ENCODE data around the gene USP46. TPM values are rescaled to one million over a fixed set of nuclear protein-coding genes. Genes with fewer than 3 reads are reported as not detected.

USP46 gene
- total and polyA plus RNA-seq, 12 donors, result 1.9 to 37.5 (median 19.2) TPM

Other genes with a start within 250 kb of the USP46 start
- 1 to 10 TPM in 5 of 9 donors, under 1 TPM in 4; 0.28 to 1.7 (median 1.0) TPM for gene ERVMER34-1, start 92.1 kb upstream of the USP46 start, total RNA-seq
- gene ERVMER34-1, start 92.1 kb upstream of the USP46 start, polyA plus RNA-seq, result 1 to 10 TPM in 1 of 3 donors, under 1 TPM in 2; 0.32 to 2.1 (median 0.44) TPM
- 10 to 100 TPM in 1 of 9 donors, 1 to 10 TPM in 8; 1.3 to 11.0 (median 4.1) TPM for gene RASL11B, start 203.0 kb upstream of the USP46 start, total RNA-seq
- 1 to 10 TPM; 2.8 to 3.1 (median 3.1) TPM for gene RASL11B, start 203.0 kb upstream of the USP46 start, polyA plus RNA-seq

All from adrenal gland (tissue), 12 donors.